Progenitor cell of endocrine pancreas (in vitro differentiated cells): ENCODE data around the gene CDH5. TPM values are rescaled to one million over a fixed set of nuclear protein-coding genes. Genes with fewer than 3 reads are reported as not detected.

Source experiments
- DNase-seq: peaks from one replicate; pipeline ENCODE4 v3.0.0; 2021; ENCODE audit warnings: low spot score; ENCODE audit not compliant: unreplicated experiment
- H3K27ac Mint-ChIP-seq: 2 replicates; pipeline ENCODE4 v1.8.0; 2021; ENCODE audit warnings: mild to moderate bottlenecking, moderate library complexity, mixed read lengths
- H3K27me3 Mint-ChIP-seq: 2 replicates; pipeline ENCODE4 v1.8.0; 2021; ENCODE audit warnings: mixed read lengths
- H3K36me3 Mint-ChIP-seq: 2 replicates; pipeline ENCODE4 v1.8.0; 2022; ENCODE audit warnings: mixed read lengths; ENCODE audit not compliant: insufficient read depth
- H3K4me1 Mint-ChIP-seq: 2 replicates; pipeline ENCODE4 v1.8.0; 2021; ENCODE audit warnings: low read depth, mixed read lengths
- H3K4me3 Mint-ChIP-seq: 2 replicates; pipeline ENCODE4 v1.8.0; 2021; ENCODE audit warnings: low read depth, mild to moderate bottlenecking, moderate library complexity, mixed read lengths
- H3K9me3 Mint-ChIP-seq: 2 replicates; pipeline ENCODE4 v1.8.0; 2021; ENCODE audit warnings: low read depth, mixed read lengths
- CTCF ChIP-seq: fragments of 200-600 bp; sonication (generic); IDR thresholded peaks from one replicate; pipeline ENCODE4 v1.5.0; 2021; ENCODE audit warnings: antibody characterized with exemption, mild to moderate bottlenecking; ENCODE audit not compliant: unreplicated experiment
- total RNA-seq: library from RNA; stranded (reverse); gene quantifications from 2 replicates; pipeline ENCODE4 v1.2.1, GENCODE V29; 2021

The CDH5 gene
- total RNA-seq, 1 donor from 2014 or later = 0.36 TPM

- no peak for TF ChIP-seq CTCF
- no peak for DNase-seq
- H3K9me3 Mint-ChIP-seq = peaks cover 12% of the 10 kb centered on the region
- peaks cover 12% of the 10 kb centered on the region for H3K4me1 Mint-ChIP-seq
- no peak overlapping the region for H3K4me3 Mint-ChIP-seq
- H3K36me3 Mint-ChIP-seq = no peaks in the 10 kb centered on the region
- no peak overlapping the region for H3K27ac Mint-ChIP-seq
- no peaks in the 10 kb centered on the region for H3K27me3 Mint-ChIP-seq
Measured at GRCh38 chr16:66379571-66379941, 13.1 kb downstream of the CDH5 start.

- H3K4me3 Mint-ChIP-seq = no peak overlapping the region
- H3K27me3 Mint-ChIP-seq = no peaks in the 10 kb centered on the region
- peaks cover 12% of the 10 kb centered on the region for H3K4me1 Mint-ChIP-seq
- H3K36me3 Mint-ChIP-seq = no peaks in the 10 kb centered on the region
- no peak for TF ChIP-seq CTCF
- no peak for DNase-seq
- no peak overlapping the region for H3K27ac Mint-ChIP-seq
- peaks cover 12% of the 10 kb centered on the region for H3K9me3 Mint-ChIP-seq
Measured at GRCh38 chr16:66380421-66380820, 13.9 kb downstream of the CDH5 start.

GRCh38 chr16:66381585-66382170 lies 15.2 kb downstream of the CDH5 start:
- Mint-ChIP-seq H3K9me3 (peaks cover 12% of the 10 kb centered on the region), H3K4me1 (peaks cover 12% of the 10 kb centered on the region), H3K27me3 (no peaks in the 10 kb centered on the region), H3K27ac (no peak overlapping the region), H3K4me3 (no peak overlapping the region), H3K36me3 (no peaks in the 10 kb centered on the region)
- DNase-seq = no peak
- no peak for TF ChIP-seq CTCF

GRCh38 chr16:66382171-66382965 lies 15.9 kb downstream of the CDH5 start:
- DNase-seq = no peak
- peak overlapping the region; percentile 87 for H3K27ac Mint-ChIP-seq
- no peak for TF ChIP-seq CTCF
- peaks cover 12% of the 10 kb centered on the region for H3K4me1 Mint-ChIP-seq
- H3K36me3 Mint-ChIP-seq = no peaks in the 10 kb centered on the region
- H3K9me3 Mint-ChIP-seq = peaks cover 12% of the 10 kb centered on the region
- no peak overlapping the region for H3K4me3 Mint-ChIP-seq
- H3K27me3 Mint-ChIP-seq = no peaks in the 10 kb centered on the region

- Mint-ChIP-seq H3K4me3 (no peak overlapping the region), H3K27ac (peak overlapping the region; percentile 87), H3K36me3 (no peaks in the 10 kb centered on the region), H3K4me1 (peaks cover 12% of the 10 kb centered on the region), H3K9me3 (peaks cover 12% of the 10 kb centered on the region), H3K27me3 (no peaks in the 10 kb centered on the region)
- no peak for TF ChIP-seq CTCF
- DNase-seq = no peak
Measured at GRCh38 chr16:66382966-66383299, 16.4 kb downstream of the CDH5 start.
